H54 (cell line): ENCODE data around the gene CNTN3.

Experiments used
- DNase-seq: peaks from one replicate; pipeline ENCODE4 v3.0.0; 2011; ENCODE audit warnings: low spot score, mixed read lengths; ENCODE audit not compliant: insufficient read length
- FAIRE-seq: peaks from 3 replicates; lab custom pipeline; 2011; peaks lifted over from hg19 to GRCh38; lab: Jason Lieb, UNC
- POLR2A ChIP-seq: IDR thresholded peaks from 2 replicates; pipeline ENCODE4 v1.6.1; 2011; ENCODE audit warnings: low read depth, mild to moderate bottlenecking, low read length

The CNTN3 gene

GRCh38 chr3:74630602-74631001 lies 16.1 kb upstream of the CNTN3 start:
- DNase-seq (no peak), FAIRE-seq (no peak)
- TF ChIP-seq POLR2A = no peak

- no peak for DNase-seq
- FAIRE-seq = no peak
- TF ChIP-seq POLR2A = no peak
Measured at GRCh38 chr3:74626011-74626410, 11.6 kb upstream of the CNTN3 start.

- FAIRE-seq (no peak), DNase-seq (no peak)
Measured at GRCh38 chr3:74624301-74624700, 9.8 kb upstream of the CNTN3 start.

GRCh38 chr3:74623261-74623836 lies 8.9 kb upstream of the CNTN3 start:
- FAIRE-seq = no peak
- no peak for DNase-seq
- no peak for TF ChIP-seq POLR2A

More at GRCh38 chr3:74624301-74624700, 9.8 kb upstream of the CNTN3 start:
- TF ChIP-seq POLR2A = no peak

GRCh38 chr3:74621581-74621980 lies 7.1 kb upstream of the CNTN3 start:
- TF ChIP-seq POLR2A = no peak
- DNase-seq (no peak), FAIRE-seq (no peak)

- no peak for FAIRE-seq
- no peak for TF ChIP-seq POLR2A
- DNase-seq = no peak
Measured at GRCh38 chr3:74617776-74618175, 3.3 kb upstream of the CNTN3 start.

GRCh38 chr3:74613521-74614106 lies 845 bp downstream of the CNTN3 start:
- DNase-seq = no peak
- no peak for FAIRE-seq
- no peak for TF ChIP-seq POLR2A

- no peak for FAIRE-seq
- no peak for DNase-seq
- no peak for TF ChIP-seq POLR2A
Measured at GRCh38 chr3:74613060-74613459, 1.4 kb downstream of the CNTN3 start.

GRCh38 chr3:74611206-74611605 lies 3.3 kb downstream of the CNTN3 start:
- no peak for FAIRE-seq
- TF ChIP-seq POLR2A = no peak
- no peak for DNase-seq

GRCh38 chr3:74607803-74608202 lies 6.7 kb downstream of the CNTN3 start:
- no peak for FAIRE-seq

GRCh38 chr3:74606996-74607395 lies 7.5 kb downstream of the CNTN3 start:
- FAIRE-seq = no peak
- no peak for TF ChIP-seq POLR2A
- no peak for DNase-seq

More at GRCh38 chr3:74607803-74608202, 6.7 kb downstream of the CNTN3 start:
- no peak for DNase-seq
- TF ChIP-seq POLR2A = no peak

GRCh38 chr3:74605437-74605836 lies 9.0 kb downstream of the CNTN3 start:
- DNase-seq = no peak
- TF ChIP-seq POLR2A = no peak
- no peak for FAIRE-seq

- FAIRE-seq = no peak
- TF ChIP-seq POLR2A = no peak
- no peak for DNase-seq
Measured at GRCh38 chr3:74603292-74603691, 11.2 kb downstream of the CNTN3 start.

- no peak for FAIRE-seq
- no peak for TF ChIP-seq POLR2A
Measured at GRCh38 chr3:74602471-74602870, 12.0 kb downstream of the CNTN3 start.

GRCh38 chr3:74601793-74602192 lies 12.7 kb downstream of the CNTN3 start:
- DNase-seq (no peak), FAIRE-seq (no peak)
- TF ChIP-seq POLR2A = no peak

More at GRCh38 chr3:74602471-74602870, 12.0 kb downstream of the CNTN3 start:
- no peak for DNase-seq
